ENCODE results near the gene CDK6.

CDK6 gene

GRCh38 chr7:92714767-92715166, 121.6 kb downstream of the CDK6 start:
- no peak for DNase-seq (ENCODE audit: low read depth in 2 of 3, low spot score in 1 of 3)

- no peak for DNase-seq (ENCODE audit: low read depth in 2 of 3, low spot score in 1 of 3)
Observed at GRCh38 chr7:92714280-92714679, 122.1 kb downstream of the CDK6 start.

GRCh38 chr7:92709912-92710311, 126.5 kb downstream of the CDK6 start:
- no peak for DNase-seq (ENCODE audit: low read depth in 2 of 3, low spot score in 1 of 3)

- DNase-seq (ENCODE audit: low read depth in 2 of 3, low spot score in 1 of 3): no peak
Observed at GRCh38 chr7:92709150-92709549, 127.2 kb downstream of the CDK6 start.

- no peak for DNase-seq (ENCODE audit: low read depth in 2 of 3, low spot score in 1 of 3)
Observed at GRCh38 chr7:92708111-92709042, 128.0 kb downstream of the CDK6 start.

GRCh38 chr7:92707435-92707834, 128.9 kb downstream of the CDK6 start:
- no peak for DNase-seq (ENCODE audit: low read depth in 2 of 3, low spot score in 1 of 3)

- DNase-seq (ENCODE audit: low read depth in 2 of 3, low spot score in 1 of 3): no peak
Observed at GRCh38 chr7:92706563-92706962, 129.8 kb downstream of the CDK6 start.

GRCh38 chr7:92705831-92706230, 130.5 kb downstream of the CDK6 start:
- DNase-seq (ENCODE audit: low read depth in 2 of 3, low spot score in 1 of 3): no peak

GRCh38 chr7:92704858-92705257, 131.5 kb downstream of the CDK6 start:
- no peak for DNase-seq (ENCODE audit: low read depth in 2 of 3, low spot score in 1 of 3)

GRCh38 chr7:92702535-92702934, 133.8 kb downstream of the CDK6 start:
- DNase-seq (ENCODE audit: low read depth in 2 of 3, low spot score in 1 of 3): no peak

GRCh38 chr7:92699966-92700514, 136.3 kb downstream of the CDK6 start:
- no peak for DNase-seq (ENCODE audit: low read depth in 2 of 3, low spot score in 1 of 3)

- DNase-seq (ENCODE audit: low read depth in 2 of 3, low spot score in 1 of 3): no peak
Observed at GRCh38 chr7:92699560-92699959, 136.8 kb downstream of the CDK6 start.

GRCh38 chr7:92698237-92698841, 138.0 kb downstream of the CDK6 start:
- DNase-seq (ENCODE audit: low read depth in 2 of 3, low spot score in 1 of 3): no peak

- DNase-seq (ENCODE audit: low read depth in 2 of 3, low spot score in 1 of 3): no peak
Observed at GRCh38 chr7:92697414-92697813, 139.0 kb downstream of the CDK6 start.

GRCh38 chr7:92697012-92697411, 139.4 kb downstream of the CDK6 start:
- DNase-seq (ENCODE audit: low read depth in 2 of 3, low spot score in 1 of 3): no peak

GRCh38 chr7:92696584-92696983, 139.8 kb downstream of the CDK6 start:
- DNase-seq (ENCODE audit: low read depth in 2 of 3, low spot score in 1 of 3): no peak

- DNase-seq (ENCODE audit: low read depth in 2 of 3, low spot score in 1 of 3): no peak
Observed at GRCh38 chr7:92695308-92696261, 140.8 kb downstream of the CDK6 start.

- DNase-seq (ENCODE audit: low read depth in 2 of 3, low spot score in 1 of 3): no peak
Observed at GRCh38 chr7:92694211-92694610, 142.2 kb downstream of the CDK6 start.

GRCh38 chr7:92693519-92693918, 142.9 kb downstream of the CDK6 start:
- no peak for DNase-seq (ENCODE audit: low read depth in 2 of 3, low spot score in 1 of 3)

GRCh38 chr7:92691578-92691977, 144.8 kb downstream of the CDK6 start:
- DNase-seq (ENCODE audit: low read depth in 2 of 3, low spot score in 1 of 3): no peak
